K562 (cell line): ENCODE data around the gene NFATC3. TPM values are rescaled to one million over a fixed set of nuclear protein-coding genes. Genes with fewer than 3 reads are reported as not detected.
A peak's percentile ranks its signal among the peaks of the same experiment; 100 is the strongest.

Experiments
- ATAC-seq: fragments of 200-7000 bp; cut with Tn5 transposase; 3 replicates; pipeline ENCODE4 v1.9.1; 2020; ENCODE audit warnings: moderate library complexity
- BruUV-seq: library from RNA; stranded (reverse); fragments of 400-500 nt; replicated peaks from 2 replicates; lab custom pipeline; 2021; lab: Mats Ljungman, UMichigan
- CTCF ChIA-PET: fragments of 300-600 bp; formaldehyde crosslinking; extraction: SDS; loops from one replicate; lab custom pipeline; 2021; ENCODE audit warnings: low intra/inter-chr PET ratio; lab: Yijun Ruan, JAX
- POLR2A ChIA-PET: fragments of 300-600, 350-650 bp; sonication (Branson Sonifier 250); formaldehyde crosslinking; extraction: SDS; loops from one replicate; lab custom pipeline; 2021; ENCODE audit warnings: antibody characterized with exemption, inconsistent platforms; lab: Yijun Ruan, JAX
- DNase-seq, 4 experiments: peaks; one replicate each; pipeline versions ENCODE4 v3.0.0 to v3.0.0-alpha.2; 2011 to 2018; ENCODE audit warnings: low spot score in 3 of 4, mixed read lengths in 3 of 4; ENCODE audit errors: extremely low read depth in 1 of 4
- FAIRE-seq: peaks from 2 replicates; lab custom pipeline; 2011; peaks lifted over from hg19 to GRCh38; lab: Jason Lieb, UNC
- H2AFZ ChIP-seq: 2 replicates; pipeline ENCODE4 v1.6.0; 2011; ENCODE audit warnings: low read depth, low read length, control low read depth, inconsistent platforms
- H3K27ac ChIP-seq: fragments of 200-600 bp; 3 replicates; pipeline ENCODE4 v1.8.0; 2011; ENCODE audit warnings: low read depth, mild to moderate bottlenecking, control low read depth, inconsistent platforms, low read length, moderate library complexity, mixed read lengths; ENCODE audit errors: extremely low read depth
- H3K27me3 ChIP-seq, 2 experiments: fragments of 300-600 bp in 1 of 2; 2 replicates in 1 of 2; 3 replicates in 1 of 2; pipeline versions ENCODE4 v1.6.0 to v1.8.0; 2011; ENCODE audit warnings: inconsistent platforms in 2 of 2, low read length in 2 of 2, mild to moderate bottlenecking in 1 of 2, mixed read lengths in 1 of 2, moderate library complexity in 1 of 2; ENCODE audit not compliant: control insufficient read depth in 2 of 2, insufficient read depth in 2 of 2
- H3K36me3 ChIP-seq: fragments of 300-600 bp; 3 replicates; pipeline ENCODE4 v1.8.0; 2011; ENCODE audit warnings: mild to moderate bottlenecking, low read length, inconsistent platforms; ENCODE audit not compliant: control insufficient read depth, insufficient read depth
- H3K4me1 ChIP-seq, 2 experiments: fragments of 200-600 bp in 1 of 2; replicated peaks in 1 of 2; 2 replicates in 1 of 2; 3 replicates in 1 of 2; pipeline versions ENCODE4 v1.5.1 to v1.8.0; 2011; ENCODE audit warnings: inconsistent platforms in 2 of 2, low read length in 2 of 2, mild to moderate bottlenecking in 1 of 2, mixed read lengths in 1 of 2, moderate library complexity in 1 of 2; ENCODE audit not compliant: control insufficient read depth in 2 of 2, insufficient read depth in 2 of 2
- H3K4me2 ChIP-seq: 2 replicates; pipeline ENCODE4 v1.6.1; 2011; ENCODE audit warnings: low read length, control low read depth, inconsistent platforms, mixed read lengths; ENCODE audit not compliant: insufficient read depth
- H3K4me3 ChIP-seq: fragments of 200-600 bp; sonication (generic), shearing (Covaris generic); 2 replicates; pipeline ENCODE4 v1.5.1; 2016; ENCODE audit warnings: control low read depth, inconsistent platforms
- H3K79me2 ChIP-seq: fragments of 200-600 bp; 3 replicates; pipeline ENCODE4 v1.8.0; 2011; ENCODE audit warnings: low read length, inconsistent platforms; ENCODE audit not compliant: control insufficient read depth, insufficient read depth
- H3K9ac ChIP-seq, 2 experiments: 2 replicates each; pipeline versions ENCODE4 v1.6.0 to v1.6.1; 2011; ENCODE audit warnings: low read depth in 2 of 2, low read length in 2 of 2, control low read depth in 1 of 2, inconsistent platforms in 1 of 2, mild to moderate bottlenecking in 1 of 2, mixed read lengths in 1 of 2; ENCODE audit not compliant: insufficient read depth in 1 of 2
- H3K9me1 ChIP-seq: one replicate; pipeline ENCODE4 v1.6.0; 2011; ENCODE audit warnings: inconsistent platforms, mild to moderate bottlenecking, low read length, moderate library complexity; ENCODE audit not compliant: control insufficient read depth, insufficient read depth
- H3K9me3 ChIP-seq: replicated peaks from 2 replicates; pipeline ENCODE4 v1.5.1; 2011; ENCODE audit warnings: low read depth, low read length, inconsistent platforms; ENCODE audit not compliant: control insufficient read depth, insufficient read depth
- H4K20me1 ChIP-seq: replicated peaks from 2 replicates; pipeline ENCODE4 v1.6.1; 2011; ENCODE audit warnings: low read length, inconsistent platforms, mixed read lengths; ENCODE audit not compliant: control insufficient read depth, insufficient read depth
- CBX3 ChIP-seq, 2 experiments: IDR thresholded peaks; 1 replicate in 1 of 2; 2 replicates in 1 of 2; pipeline ENCODE4 v1.6.1; 2012; ENCODE audit warnings: inconsistent platforms in 2 of 2, low read length in 2 of 2, borderline replicate concordance in 1 of 2, control low read depth in 1 of 2
- CHCHD3 ChIP-seq: fragments of 250-450 bp; sonication (Bioruptor Pico); IDR thresholded peaks from 2 replicates; pipeline ENCODE4 v2.1.2; 2022; ENCODE audit warnings: mild to moderate bottlenecking
- CXXC5 ChIP-seq: fragments of 250-450 bp; sonication (Bioruptor Pico); IDR thresholded peaks from 2 replicates; pipeline ENCODE4 v1.8.0; 2022; ENCODE audit warnings: inconsistent platforms, mild to moderate bottlenecking, moderate library complexity
- DMBX1 ChIP-seq: fragments of 250-450 bp; sonication (Bioruptor Pico); IDR thresholded peaks from 2 replicates; pipeline ENCODE4 v1.8.0; 2022; ENCODE audit warnings: inconsistent platforms, mild to moderate bottlenecking, moderate library complexity, borderline replicate concordance
- EZH2 ChIP-seq: IDR thresholded peaks from 2 replicates; pipeline ENCODE4 v1.6.1; 2012; ENCODE audit warnings: low read depth, mild to moderate bottlenecking, inconsistent platforms, low read length, borderline replicate concordance
- L3MBTL2 ChIP-seq: fragments of 450-650 bp; IDR thresholded peaks from 2 replicates; pipeline ENCODE4 v1.6.1; 2016; ENCODE audit warnings: mild to moderate bottlenecking, moderate library complexity
- POLR3A ChIP-seq: IDR thresholded peaks from 2 replicates; pipeline ENCODE4 v1.6.1; 2011; ENCODE audit warnings: borderline replicate concordance, mild to moderate bottlenecking, moderate library complexity; ENCODE audit not compliant: insufficient read length, insufficient read depth; ENCODE audit errors: extremely low read depth
- RBM17 ChIP-seq: fragments of 200-400 bp; formaldehyde crosslinking; IDR thresholded peaks from 2 replicates; pipeline ENCODE4 v1.6.1; 2017; ENCODE audit warnings: low read depth, mild to moderate bottlenecking, low read length, borderline replicate concordance
- SIRT6 ChIP-seq: IDR thresholded peaks from one replicate; pipeline ENCODE4 v1.6.1; 2012; ENCODE audit warnings: low read depth, mild to moderate bottlenecking, control low read depth, inconsistent platforms, low read length, moderate library complexity
- ZBTB17 ChIP-seq: fragments of 450-650 bp; formaldehyde crosslinking; IDR thresholded peaks from 2 replicates; pipeline ENCODE4 v1.4.0; 2020; ENCODE audit warnings: mild to moderate bottlenecking
- ZBTB8A ChIP-seq: fragments of 450-650 bp; IDR thresholded peaks from 2 replicates; pipeline ENCODE4 v1.6.1; 2018; ENCODE audit warnings: mild to moderate bottlenecking, moderate library complexity; ENCODE audit not compliant: partially characterized antibody
- ZNF12 ChIP-seq: sonication (generic); formaldehyde crosslinking; IDR thresholded peaks from 2 replicates; pipeline ENCODE4 v1.4.0; 2020; ENCODE audit warnings: mild to moderate bottlenecking, missing genetic modification reagents
- ZNF561 ChIP-seq: fragments of 450-650 bp; formaldehyde crosslinking; conservative IDR thresholded peaks from 2 replicates; pipeline ENCODE4 v1.4.0; 2020; ENCODE audit warnings: mild to moderate bottlenecking, moderate library complexity
- ZNF76 ChIP-seq: fragments of 250-450 bp; sonication (Bioruptor Pico); IDR thresholded peaks from 2 replicates; pipeline ENCODE4 v1.4.0; 2020; ENCODE audit warnings: mild to moderate bottlenecking, moderate library complexity, borderline replicate concordance
- ZSCAN29 ChIP-seq: fragments of 450-650 bp; IDR thresholded peaks from 2 replicates; pipeline ENCODE4 v1.6.1; 2017
- WGBS: fragments of 100-300 bp; shearing (Covaris generic); methylation state at CpG from one replicate; pipeline ENCODE4 v1.1.6; 2016; ENCODE audit warnings: low coverage, mixed read lengths; ENCODE audit not compliant: insufficient coverage; ENCODE audit errors: missing lambda C conversion rate; 5-methylcytosine and 5-hydroxymethylcytosine counted together
- in situ Hi-C: fragments of 300-500 bp; cut with MboI; formaldehyde crosslinking; loops from 4 replicates; pipeline ENCODE4 v1.15.0; 2018; ENCODE audit warnings: inconsistent platforms, mixed read lengths
- intact Hi-C: fragments of 100-400 bp; cut with micrococcal nuclease; formaldehyde crosslinking; loops from 2 replicates; pipeline ENCODE4 v1.14.2; 2022
- polyA plus RNA-seq, 8 experiments: library from polyadenylated mRNA; depleted of rRNA in 4 of 8; stranded (reverse) in 5 of 8; unstranded in 3 of 8; fragments of >200 nt; fragmentation: Nextera tagmentation in 2 of 8; fragmentation: Illumina TruSeq in 1 of 8; extraction: Ambion mirVana in 2 of 8; extraction: Trizol in 1 of 8; gene quantifications; 2 replicates each; pipeline versions ENCODE4 v1.2.1 to v1.2.3, GENCODE V29; 2011 to 2014; ENCODE audit warnings: inconsistent platforms in 1 of 8, missing spikeins in 1 of 8
- total RNA-seq, 7 experiments: library from RNA; depleted of rRNA in 6 of 7; stranded (reverse); fragments of >200 nt in 6 of 7; fragmentation: Illumina TruSeq in 2 of 7; extraction: Trizol in 2 of 7; gene quantifications; 2 replicates each; pipeline versions ENCODE4 v1.2.1 to v1.2.3, GENCODE V29; 2011 to 2021; ENCODE audit warnings: low replicate concordance in 1 of 7
- TF ChIP-seq, protein P1 (sequence below): fragments of 250-450 bp; sonication (Bioruptor Pico); IDR thresholded peaks from 2 replicates; pipeline ENCODE4 v1.5.0; 2020; ENCODE audit warnings: mild to moderate bottlenecking, borderline replicate concordance

Gene NFATC3
- total and polyA plus RNA-seq, 9 of the 15 experiments (the other 6 are each of a cell fraction or from before 2014, with no cell fraction given): 15.7 to 98.4 (median 59.4) TPM

DNA sequence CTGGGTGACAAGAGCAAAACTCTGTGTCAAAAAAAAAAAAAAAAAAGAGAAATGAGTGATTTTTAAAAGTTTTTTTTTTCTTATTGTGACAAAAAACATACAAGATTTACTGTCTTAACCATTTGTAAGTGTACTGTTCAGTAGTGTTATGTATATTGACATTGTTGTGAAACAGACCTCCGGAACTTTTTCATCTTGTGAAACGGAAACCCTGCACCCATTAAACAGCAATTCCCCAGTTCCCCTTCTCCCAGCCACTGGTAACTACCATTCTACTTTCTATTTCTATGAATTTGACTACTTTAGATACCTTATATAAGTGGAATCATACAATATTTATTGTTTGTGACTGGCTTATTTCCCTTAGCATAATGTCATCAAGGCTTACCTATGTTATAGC, 43.4 kb upstream of the NFATC3 start:
- no peak overlapping the region for H3K4me3 ChIP-seq
- POLR2A ChIA-PET: interaction anchor here (0.8 to 1.0 kb wide), 3 partner anchors 8 to 73 kb away, joined by 4 to 5 read pairs (median 4); partner anchors contain the start of gene SLC12A4
- peaks cover 0 to 2% of the 10 kb centered on the region in 2 experiments; a peak in 2 of 5 replicates for H3K4me1 ChIP-seq
- H3K9me3 ChIP-seq: no peaks in the 10 kb centered on the region
- H3K27me3 ChIP-seq: no peaks in the 10 kb centered on the region
- no peaks in the 10 kb centered on the region for H3K79me2 ChIP-seq
- H3K27ac ChIP-seq: no peak overlapping the region
- BruUV-seq: no TSS peak
- no peak for TF ChIP-seq ZNF561 (CRISPR knock-in tag)
- no peak for TF ChIP-seq ZNF12 (CRISPR knock-in tag)
- no peak for TF ChIP-seq RBM17
- no peak for TF ChIP-seq L3MBTL2
- no peak for TF ChIP-seq POLR3A
- TF ChIP-seq ZBTB17 (CRISPR knock-in tag): no peak
- no peak for TF ChIP-seq EZH2
- TF ChIP-seq, protein P1, sequence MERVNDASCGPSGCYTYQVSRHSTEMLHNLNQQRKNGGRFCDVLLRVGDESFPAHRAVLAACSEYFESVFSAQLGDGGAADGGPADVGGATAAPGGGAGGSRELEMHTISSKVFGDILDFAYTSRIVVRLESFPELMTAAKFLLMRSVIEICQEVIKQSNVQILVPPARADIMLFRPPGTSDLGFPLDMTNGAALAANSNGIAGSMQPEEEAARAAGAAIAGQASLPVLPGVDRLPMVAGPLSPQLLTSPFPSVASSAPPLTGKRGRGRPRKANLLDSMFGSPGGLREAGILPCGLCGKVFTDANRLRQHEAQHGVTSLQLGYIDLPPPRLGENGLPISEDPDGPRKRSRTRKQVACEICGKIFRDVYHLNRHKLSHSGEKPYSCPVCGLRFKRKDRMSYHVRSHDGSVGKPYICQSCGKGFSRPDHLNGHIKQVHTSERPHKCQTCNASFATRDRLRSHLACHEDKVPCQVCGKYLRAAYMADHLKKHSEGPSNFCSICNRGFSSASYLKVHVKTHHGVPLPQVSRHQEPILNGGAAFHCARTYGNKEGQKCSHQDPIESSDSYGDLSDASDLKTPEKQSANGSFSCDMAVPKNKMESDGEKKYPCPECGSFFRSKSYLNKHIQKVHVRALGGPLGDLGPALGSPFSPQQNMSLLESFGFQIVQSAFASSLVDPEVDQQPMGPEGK (CRISPR knock-in tag): no peak
- no peak for TF ChIP-seq SIRT6
- TF ChIP-seq ZSCAN29: no peak
- no peak for TF ChIP-seq CXXC5 (CRISPR knock-in tag)
- TF ChIP-seq ZBTB8A: no peak
- no peak for TF ChIP-seq DMBX1 (CRISPR knock-in tag)
- no peak for TF ChIP-seq ZNF76 (CRISPR knock-in tag)
- no peak for TF ChIP-seq CHCHD3 (CRISPR knock-in tag)
- no peak for TF ChIP-seq CBX3 (IDR thresholded peaks at IDR 0.05; ENCODE audit: borderline replicate concordance in 1 of 2, low read length in 2 of 2)
- TF ChIP-seq, all 486 proteins: peak for 0
- DNase-seq: no peak
- CTCF ChIA-PET: interaction anchor here (1.6 to 2.0 kb wide), 2 partner anchors 48 to 188 kb away, joined by 4 to 16 read pairs; no protein-coding TSS in a partner anchor
- peak; percentile 37 for FAIRE-seq
- Histone ChIP-seq H2AFZ (no peak overlapping the region), H3K9me1 (no peaks in the 10 kb centered on the region), H3K36me3 (peaks cover 33% of the 10 kb centered on the region; the same call in 2 of the 3 replicates), H3K4me2 (no peak overlapping the region), H4K20me1 (no peaks in the 10 kb centered on the region), H3K9ac (no peak overlapping the region)
- intact Hi-C loops (loop anchor here (5.0 to 10.0 kb wide), 4 partner anchors 104 to 369 kb away; partner anchors contain the start of genes NRN1L and PSMB10), in situ Hi-C loops (loop anchor here (10.0 kb wide), 2 partner anchors 227 to 367 kb away; no protein-coding TSS in a partner anchor)
- ATAC-seq: no peak
- 85% methylated on average over 2 of the region's 2 CpGs for WGBS
